ENCODE measurements around the gene CACHD1. TPM values are rescaled to one million over a fixed set of nuclear protein-coding genes. Genes with fewer than 3 reads are reported as not detected.
A peak's percentile ranks its signal among the peaks of the same experiment; 100 is the strongest.

CACHD1 gene
- 1 to 10 TPM; 3.5 to 9.2 TPM for total RNA-seq
- long read RNA-seq, partial matches to known transcripts = 1 of 2 reads
- long read RNA-seq, other reads (novel, unspliced or antisense) = 1 of 2 reads

- ATAC-seq (peak; percentile 87 to 88), DNase-seq (peak; percentile 83)
- intact Hi-C loops (cut with DNase I) = loop anchor here in 1 of 2 donors (5.0 kb wide), 1 partner anchor 207 kb away; no protein-coding TSS in a partner anchor
Measured at GRCh38 chr1:64469977-64470664, at the start of gene CACHD1. Gene CACHD1 (plus strand): TSS chr1:64470129. CDS start chr1:64470745, 616 bp downstream.

DNA sequence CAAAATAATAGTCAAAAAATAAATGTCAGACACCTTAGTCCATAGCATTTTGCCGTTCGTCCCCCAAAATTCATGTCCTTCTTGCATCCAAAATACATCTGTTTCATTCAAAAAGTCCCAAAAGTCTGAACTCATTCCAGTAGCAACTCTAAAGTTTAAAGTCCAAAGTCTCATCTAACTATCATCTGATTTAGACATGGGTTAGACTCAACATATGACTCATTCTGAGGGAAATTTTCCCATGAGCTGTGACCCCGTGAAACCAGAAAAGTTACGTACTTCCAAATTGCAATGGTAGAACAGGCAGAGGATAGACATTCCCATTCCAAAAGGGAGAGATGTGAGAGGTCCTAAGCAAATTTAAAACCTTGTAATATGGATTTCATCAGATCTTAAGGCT, 48.6 kb upstream of the CACHD1 start:
- ATAC-seq (no peak), DNase-seq (no peak)
- intact Hi-C loops (cut with DNase I) = no loop called here

DNA sequence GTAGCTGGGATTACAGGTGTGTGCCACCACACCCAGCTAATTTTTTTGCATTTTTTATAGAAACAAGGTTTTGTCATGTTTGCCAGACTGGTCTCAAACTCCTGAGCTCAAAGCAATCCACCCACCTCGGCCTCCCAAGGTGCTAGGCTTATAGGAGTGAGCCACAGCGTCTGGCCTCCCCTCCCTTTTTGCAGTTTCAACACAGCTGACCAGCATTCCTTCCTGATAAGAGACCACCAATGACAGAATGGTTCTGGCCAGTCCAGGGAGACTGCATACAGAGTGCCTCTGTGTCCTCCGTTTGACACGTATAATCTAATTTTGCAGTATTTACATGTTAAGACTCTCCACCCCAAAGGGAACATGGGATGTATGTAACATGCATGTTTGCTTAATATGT, 46.4 kb upstream of the CACHD1 start:
- ATAC-seq (no peak), DNase-seq (no peak)
- intact Hi-C loops (cut with DNase I) = no loop called here

DNA sequence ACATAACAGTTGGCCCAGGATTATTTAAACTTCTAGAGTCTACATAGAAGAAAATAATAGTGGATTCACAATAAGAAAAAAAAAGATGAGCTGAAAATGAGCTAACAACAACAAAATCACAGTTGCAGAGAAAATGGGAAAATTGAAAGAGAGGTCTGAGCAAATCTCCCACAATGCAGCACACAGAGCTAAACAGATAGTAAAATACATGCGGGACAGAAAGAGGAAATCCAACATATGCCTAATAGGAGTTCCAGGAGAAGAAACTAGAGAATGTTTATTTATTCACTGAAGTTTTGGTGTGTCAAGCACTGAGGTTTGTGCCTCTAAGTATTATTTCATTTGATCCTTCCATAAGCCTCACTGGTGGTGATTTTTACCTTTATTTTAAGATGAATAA, 45.5 kb upstream of the CACHD1 start:
- ATAC-seq (no peak), DNase-seq (no peak)
- intact Hi-C loops (cut with DNase I) = no loop called here

DNA sequence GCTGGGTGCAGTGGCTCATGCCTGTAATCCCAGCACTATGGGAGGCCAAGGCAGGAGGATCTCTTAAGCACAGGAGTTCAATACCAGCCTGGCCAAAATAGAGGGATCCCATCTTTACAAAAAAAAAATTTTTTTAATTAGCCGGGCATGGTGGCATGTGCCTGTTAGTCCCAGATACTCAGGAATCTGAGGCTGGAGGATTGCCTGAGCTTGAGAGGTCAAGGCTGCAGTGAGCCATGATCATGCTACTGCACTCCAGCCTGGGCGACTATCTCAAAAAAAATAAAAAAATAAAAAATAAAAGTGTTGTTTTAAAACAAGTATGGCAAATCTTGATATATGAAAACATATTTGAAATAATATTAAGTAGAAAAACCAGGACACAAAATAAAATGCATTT, 44.4 kb upstream of the CACHD1 start:
- DNase-seq (no peak), ATAC-seq (no peak)
- intact Hi-C loops (cut with DNase I) = no loop called here

DNA sequence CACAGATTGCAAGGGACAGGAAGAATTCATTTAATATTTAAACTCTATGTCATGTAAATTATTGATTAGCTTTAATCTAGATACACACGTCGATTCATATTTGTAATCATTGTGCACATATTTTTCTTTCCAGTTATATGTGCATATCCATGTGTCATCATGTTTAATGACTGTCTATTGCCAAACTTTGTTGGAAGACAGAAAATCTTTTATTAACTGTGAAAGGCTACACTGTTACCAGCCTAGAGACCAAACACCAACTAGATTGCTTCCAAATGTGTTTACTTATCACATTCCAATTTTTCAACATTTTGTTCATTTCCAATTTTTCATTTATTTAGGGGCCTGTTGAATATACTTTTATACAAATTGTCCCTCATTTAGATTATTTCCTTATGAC, 43.2 kb upstream of the CACHD1 start:
- no peak for ATAC-seq
- DNase-seq = no peak
- intact Hi-C loops (cut with DNase I) = no loop called here

- DNase-seq = no peak
- intact Hi-C loops (cut with DNase I) = no loop called here
- ATAC-seq = no peak
Measured at GRCh38 chr1:64427879-64428278, 42.0 kb upstream of the CACHD1 start.

DNA sequence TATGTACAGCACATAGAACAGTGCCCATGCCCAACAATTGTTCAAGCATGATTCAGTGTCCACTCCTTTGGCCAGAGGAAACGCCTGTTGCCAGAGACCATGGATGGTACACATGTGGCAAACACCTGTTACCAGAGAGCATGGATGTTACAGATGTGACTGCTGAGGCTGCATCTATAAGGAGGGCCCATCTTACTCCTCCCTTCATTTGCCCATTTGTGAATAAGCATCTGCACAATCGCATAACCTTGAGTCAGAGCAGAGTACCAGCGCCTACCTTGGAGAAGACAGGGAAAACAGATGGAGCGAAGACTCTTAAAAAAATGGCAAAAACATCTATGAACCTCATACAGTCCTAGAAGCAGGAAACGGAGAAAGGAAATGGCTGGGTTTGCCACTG, 36.6 kb upstream of the CACHD1 start:
- intact Hi-C loops (cut with DNase I) = no loop called here
- ATAC-seq (no peak), DNase-seq (no peak)

DNA sequence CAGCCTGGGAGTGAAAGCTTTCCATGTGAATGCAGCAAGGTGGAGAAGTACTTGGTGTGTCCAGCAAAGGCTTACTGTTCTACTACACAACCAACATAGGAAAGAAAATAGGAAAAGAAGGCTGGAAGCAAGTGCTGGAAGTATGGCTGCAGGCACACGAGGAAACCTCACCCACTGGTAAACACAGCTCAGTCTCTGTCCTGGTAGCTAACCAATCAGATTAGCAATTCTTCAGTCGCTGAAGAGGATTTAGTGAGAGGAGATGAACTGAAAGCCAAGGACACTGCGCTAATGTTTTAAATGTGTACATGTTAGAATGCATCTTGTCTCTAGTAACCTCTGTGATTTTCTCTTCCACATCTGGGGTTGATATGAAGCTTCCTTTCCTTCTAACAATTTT, 36.2 kb upstream of the CACHD1 start:
- intact Hi-C loops (cut with DNase I) = no loop called here
- no peak for ATAC-seq
- no peak for DNase-seq

DNA sequence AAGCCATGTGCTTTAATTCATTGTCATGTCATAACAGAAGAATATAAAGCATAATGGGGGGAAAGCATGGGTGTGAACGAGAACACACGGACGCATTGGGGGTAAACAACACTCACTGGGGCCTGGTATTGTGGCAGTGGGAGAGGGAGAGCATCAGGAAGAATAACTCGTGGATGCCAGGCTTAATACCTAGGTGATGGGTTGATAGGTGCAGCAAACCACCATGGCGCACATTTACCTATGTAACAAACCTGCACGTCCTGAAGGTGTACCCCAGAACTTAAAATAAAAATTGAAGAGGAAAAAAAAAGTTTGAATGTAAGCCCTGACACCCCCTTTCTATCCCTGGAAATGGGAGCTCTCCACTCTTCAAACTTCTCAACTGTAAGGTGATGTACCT, 34.9 kb upstream of the CACHD1 start:
- intact Hi-C loops (cut with DNase I) = no loop called here
- no peak for DNase-seq
- ATAC-seq = no peak

- DNase-seq (no peak), ATAC-seq (peak; percentile 41 to 53)
- intact Hi-C loops (cut with DNase I) = no loop called here
Measured at GRCh38 chr1:64437453-64437852, 32.5 kb upstream of the CACHD1 start.

- ATAC-seq (no peak), DNase-seq (no peak)
- intact Hi-C loops (cut with DNase I) = no loop called here
Measured at GRCh38 chr1:64440183-64440826, 29.6 kb upstream of the CACHD1 start.

DNA sequence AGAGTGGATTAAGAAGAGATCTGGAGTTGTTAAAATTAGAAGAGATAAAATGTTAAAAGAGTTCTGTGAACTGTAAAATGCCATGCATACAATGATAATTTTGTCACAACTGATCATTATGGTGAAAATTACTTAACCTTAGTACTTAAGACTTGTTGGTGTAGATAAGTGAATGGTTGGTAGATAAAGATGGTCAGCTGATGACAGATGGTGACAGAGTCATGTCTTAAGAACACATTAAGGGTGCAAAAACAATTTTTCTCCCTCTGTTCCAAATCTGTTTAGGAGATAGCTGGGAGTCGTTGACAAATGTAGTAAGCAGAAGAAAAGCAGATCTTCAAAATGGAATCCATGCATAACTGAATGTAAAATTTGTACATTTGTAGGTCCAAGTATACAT, 18.5 kb upstream of the CACHD1 start:
- DNase-seq = no peak
- intact Hi-C loops (cut with DNase I) = no loop called here
- ATAC-seq = no peak

GRCh38 chr1:64453688-64454087, 16.2 kb upstream of the CACHD1 start:
- intact Hi-C loops (cut with DNase I) = no loop called here
- DNase-seq (no peak), ATAC-seq (no peak)

GRCh38 chr1:64458915-64459314, 11.0 kb upstream of the CACHD1 start:
- DNase-seq (no peak), ATAC-seq (no peak)
- intact Hi-C loops (cut with DNase I) = no loop called here

GRCh38 chr1:64459743-64460142, 10.2 kb upstream of the CACHD1 start:
- no peak for ATAC-seq
- no peak for DNase-seq
- intact Hi-C loops (cut with DNase I) = no loop called here

- DNase-seq = no peak
- intact Hi-C loops (cut with DNase I) = no loop called here
- no peak for ATAC-seq
Measured at GRCh38 chr1:64466033-64466432, 3.9 kb upstream of the CACHD1 start.

DNA sequence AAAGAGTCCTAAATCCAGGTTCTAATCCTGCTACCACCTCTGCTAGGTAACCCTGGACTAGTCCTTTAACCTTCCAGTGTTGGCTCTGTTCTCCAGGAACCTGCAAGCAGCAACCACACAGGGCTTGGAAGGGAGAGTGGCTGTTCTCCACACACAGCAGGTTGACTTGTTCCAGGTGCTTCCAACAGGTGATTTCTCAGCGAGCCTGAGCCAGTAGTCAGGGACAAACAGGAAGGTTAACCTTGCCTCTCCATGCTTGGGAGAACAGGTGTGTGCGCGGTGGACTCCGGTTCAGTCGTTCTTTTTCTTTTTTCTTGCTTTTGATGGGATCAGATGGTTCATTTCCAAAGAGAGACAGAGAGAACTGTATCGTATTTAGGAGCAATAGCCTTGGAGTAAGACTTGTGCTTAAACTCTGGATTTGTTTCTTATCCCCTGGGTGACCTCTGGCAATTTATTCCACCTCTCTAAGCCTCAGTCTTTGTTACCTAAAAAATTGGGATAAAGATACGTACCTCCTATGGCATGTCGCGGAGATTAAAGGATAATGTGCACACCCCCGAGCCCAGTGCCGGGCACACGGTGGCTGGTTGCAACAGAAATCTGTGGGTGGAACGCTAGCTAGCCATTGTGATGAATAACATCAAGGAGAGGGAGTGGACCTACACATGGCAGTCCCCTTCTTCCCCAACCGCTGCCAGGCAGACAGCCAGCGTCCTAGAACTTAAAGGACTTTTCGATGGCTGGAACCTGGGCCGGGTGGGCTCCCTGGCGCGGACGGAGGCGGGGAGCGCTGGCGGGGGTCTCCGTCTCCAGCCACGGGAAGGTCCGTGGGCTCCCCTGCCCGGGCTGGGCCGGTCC, 583 bp upstream of the CACHD1 start:
- peak; percentile 2 to 5 for ATAC-seq

DNA sequence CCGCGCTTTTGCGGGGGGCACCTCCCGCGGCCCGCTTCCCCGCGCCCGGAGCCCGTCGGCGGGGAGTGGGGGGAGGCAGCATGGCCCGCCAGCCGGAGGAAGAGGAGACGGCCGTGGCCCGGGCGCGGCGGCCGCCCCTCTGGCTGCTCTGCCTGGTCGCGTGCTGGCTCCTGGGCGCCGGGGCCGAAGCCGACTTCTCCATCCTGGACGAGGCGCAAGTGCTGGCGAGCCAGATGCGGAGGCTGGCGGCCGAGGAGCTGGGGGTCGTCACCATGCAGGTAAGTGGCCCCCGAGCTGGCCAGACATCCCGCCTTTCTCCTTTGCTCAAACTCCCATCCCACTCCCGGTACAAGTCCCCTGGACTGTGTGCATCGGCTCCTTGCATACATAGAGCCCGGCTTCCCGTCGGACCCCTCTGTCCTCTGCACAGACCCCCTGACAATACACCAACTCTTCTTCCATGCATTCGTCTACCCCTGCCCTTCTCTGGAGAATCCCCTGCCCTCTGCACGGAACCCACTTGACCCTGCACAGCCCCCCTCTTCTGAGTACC, 812 bp downstream of the CACHD1 start:
- ATAC-seq (peak; percentile 45 to 58), DNase-seq (peak; percentile 37)
- intact Hi-C loops (cut with DNase I) = loop anchor here in 1 of 2 donors (5.0 kb wide), 1 partner anchor 207 kb away; no protein-coding TSS in a partner anchor

More for the DNA sequence above, 583 bp upstream of the CACHD1 start:
- intact Hi-C loops (cut with DNase I) = no loop called here
- no peak for DNase-seq
